ENCODE results near the gene PPDPF.

The PPDPF gene

DNA sequence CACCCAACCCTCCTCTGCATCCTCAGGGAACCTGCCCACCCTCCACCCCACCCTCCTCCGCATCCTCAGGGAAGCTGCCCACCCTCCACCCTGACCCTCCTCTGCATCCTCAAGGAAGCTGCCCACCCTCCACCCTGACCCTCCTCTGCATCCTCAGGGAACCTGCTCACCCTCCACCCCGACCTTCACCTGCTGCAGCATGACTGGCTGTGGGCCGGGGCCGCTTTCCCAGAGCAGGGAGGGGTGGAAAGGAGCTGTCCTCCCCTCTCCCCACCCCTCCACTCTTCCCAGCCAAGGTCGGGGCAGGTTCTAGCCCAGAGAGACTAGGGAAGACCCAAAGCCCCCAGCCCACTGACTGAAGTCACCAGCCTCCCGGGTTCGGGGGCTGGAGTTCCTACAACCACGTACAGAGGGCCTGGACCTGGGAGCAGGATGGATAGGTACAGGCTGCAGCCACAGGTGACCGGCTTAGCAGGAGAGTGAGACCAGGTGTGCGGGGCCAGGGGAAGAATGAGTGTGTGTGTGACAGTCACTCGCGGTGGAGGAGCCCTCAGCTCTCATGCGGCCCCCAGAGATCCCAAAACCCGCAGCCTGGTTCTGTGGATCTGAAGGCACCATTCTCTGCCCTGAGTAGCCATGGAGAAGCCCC, 33.3 kb upstream of the PPDPF start:
- no peak for DNase-seq
- no peak for TF ChIP-seq CTCF (IDR thresholded peaks at IDR 0.05; ENCODE audit: low read depth, low read length)
- H3K36me3 ChIP-seq = peaks cover 38% of the 10 kb centered on the region
- H3K4me3 ChIP-seq (ENCODE audit: low read depth, low read length) = no peak overlapping the region
- peaks cover 20% of the 10 kb centered on the region for H3K4me1 ChIP-seq
- H3K27me3 ChIP-seq = no peaks in the 10 kb centered on the region
- H3K9me3 ChIP-seq = no peaks in the 10 kb centered on the region

DNA sequence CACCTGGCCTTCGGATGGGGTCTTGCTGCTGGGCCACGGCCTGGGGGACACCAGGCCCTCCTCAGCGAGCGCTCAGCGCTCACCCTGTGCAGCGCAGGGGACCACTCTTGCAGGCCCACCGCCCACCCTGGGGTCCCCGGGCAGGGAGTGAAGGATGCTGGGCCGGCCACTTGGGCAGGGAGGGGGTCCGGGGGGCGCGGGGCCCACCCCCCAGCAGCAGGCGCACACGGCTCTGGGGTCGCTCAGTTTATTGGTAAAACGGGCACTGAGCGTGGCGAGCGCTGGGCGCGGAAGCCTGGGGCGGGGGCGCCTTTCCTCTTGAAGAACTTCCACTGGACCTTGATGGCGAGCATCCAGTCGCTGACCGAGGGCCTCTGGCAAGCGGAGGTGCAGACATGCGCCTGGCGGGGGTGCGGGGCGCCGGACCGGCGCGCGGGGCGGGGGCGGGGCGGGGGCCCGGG, 32.8 kb upstream of the PPDPF start:
- Histone ChIP-seq H3K4me1 (peaks cover 14% of the 10 kb centered on the region), H3K9me3 (no peaks in the 10 kb centered on the region), H3K27me3 (no peaks in the 10 kb centered on the region), H3K36me3 (peaks cover 39% of the 10 kb centered on the region), H3K4me3 (ENCODE audit: low read depth, low read length) (no peak overlapping the region)
- DNase-seq = no peak
- no peak for TF ChIP-seq CTCF (IDR thresholded peaks at IDR 0.05; ENCODE audit: low read depth, low read length)

- H3K9me3 ChIP-seq = no peaks in the 10 kb centered on the region
- H3K36me3 ChIP-seq = peaks cover 47% of the 10 kb centered on the region
- no peak for TF ChIP-seq CTCF (IDR thresholded peaks at IDR 0.05; ENCODE audit: low read depth, low read length)
- no peak for DNase-seq
- no peak overlapping the region for H3K4me3 ChIP-seq (ENCODE audit: low read depth, low read length)
- peaks cover 11% of the 10 kb centered on the region for H3K4me1 ChIP-seq
- H3K27me3 ChIP-seq = no peaks in the 10 kb centered on the region
Observed at GRCh38 chr20:63488315-63489251, 32.0 kb upstream of the PPDPF start.

DNA sequence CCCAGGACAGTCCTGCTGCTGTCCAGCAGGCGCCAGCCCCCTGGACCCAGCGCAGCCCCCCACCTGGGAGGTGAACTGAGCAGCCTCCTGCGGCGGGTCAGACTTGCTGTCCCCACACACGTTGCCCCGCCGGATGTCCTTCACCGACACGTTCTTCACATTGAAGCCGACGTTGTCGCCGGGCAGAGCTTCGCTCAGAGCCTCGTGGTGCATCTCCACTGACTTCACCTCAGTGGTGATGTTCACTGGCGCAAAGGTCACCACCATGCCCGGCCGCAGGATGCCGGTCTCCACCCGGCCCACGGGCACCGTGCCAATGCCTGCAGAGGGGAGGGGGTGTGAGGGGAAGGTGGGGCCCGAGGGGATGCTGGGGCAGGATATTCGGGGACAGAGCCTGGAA, 30.1 kb upstream of the PPDPF start:
- Histone ChIP-seq H3K4me1 (no peaks in the 10 kb centered on the region), H3K4me3 (ENCODE audit: low read depth, low read length) (no peak overlapping the region), H3K36me3 (peaks cover 65% of the 10 kb centered on the region), H3K27me3 (no peaks in the 10 kb centered on the region), H3K9me3 (no peaks in the 10 kb centered on the region)
- DNase-seq = no peak
- no peak for TF ChIP-seq CTCF (IDR thresholded peaks at IDR 0.05; ENCODE audit: low read depth, low read length)

- no peak overlapping the region for H3K4me3 ChIP-seq (ENCODE audit: low read depth, low read length)
- H3K36me3 ChIP-seq = peaks cover 72% of the 10 kb centered on the region
- TF ChIP-seq CTCF (IDR thresholded peaks at IDR 0.05; ENCODE audit: low read depth, low read length) = no peak
- no peaks in the 10 kb centered on the region for H3K9me3 ChIP-seq
- no peaks in the 10 kb centered on the region for H3K27me3 ChIP-seq
- no peak for DNase-seq
- H3K4me1 ChIP-seq = no peaks in the 10 kb centered on the region; the same call in 1 of the 2 replicates
Observed at GRCh38 chr20:63491078-63491477, 29.5 kb upstream of the PPDPF start.
